Stimulated activated CD4-positive, alpha-beta T cell treated with anti-CD3 and anti-CD28 coated beads, TNF-alpha, amount 100 ng/mL, for 48 hours (primary cell): ENCODE measurements around the gene PROB1.

Experiments
- DNase-seq, 3 donors: peaks; one replicate each; pipeline ENCODE4 v3.0.0-alpha.2; 2020; ENCODE audit warnings: low read depth in 3 of 3

The PROB1 gene

GRCh38 chr5:139341689-139342422 lies 53.0 kb downstream of the PROB1 start, which contains the start of gene PAIP2:
PAIP2 (plus strand) TSS chr5:139341854; CDS start chr5:139363785, 21,931 bp downstream.
- peak; percentile 94 to 96 (median 96) for DNase-seq

GRCh38 chr5:139341187-139341688 lies 53.7 kb downstream of the PROB1 start:
- no peak for DNase-seq
